ENCODE data around the gene GCGR.
"Not testable (repeated sequence)": the region's sequence is repeated elsewhere in the genome, so short reads cannot be mapped to it uniquely, and the experiment has no call there.

GCGR gene

DNA sequence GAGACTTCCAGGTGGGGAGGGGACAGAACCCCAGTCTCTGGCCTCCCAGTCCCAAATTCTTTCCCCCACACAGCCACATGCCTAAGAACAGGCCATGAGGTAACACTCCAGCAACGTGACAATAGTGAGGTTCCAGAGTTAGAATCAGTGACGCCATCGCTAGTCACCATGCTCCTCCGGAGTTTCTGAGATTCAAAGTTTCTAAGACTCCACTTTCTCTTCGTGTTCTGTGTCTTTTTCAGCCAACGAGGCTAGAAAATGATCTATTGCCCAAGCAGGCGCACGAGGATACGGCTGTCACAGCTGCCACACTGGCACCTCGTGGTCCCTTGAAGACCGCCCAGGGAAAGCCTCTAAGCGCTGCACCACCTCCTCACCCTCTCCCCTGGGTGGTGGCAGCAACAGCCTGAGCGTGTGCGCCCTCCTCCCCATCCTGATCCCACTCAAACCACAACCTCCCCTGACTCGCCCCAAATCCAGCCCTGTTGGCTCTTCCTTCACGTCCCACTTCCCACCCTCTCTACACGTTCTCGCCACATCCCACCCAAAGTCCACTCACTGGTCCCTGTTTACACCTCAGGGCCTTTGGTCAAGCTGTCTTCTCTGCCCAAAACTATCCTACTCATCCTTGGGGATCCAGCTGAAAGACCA is 28.1 kb downstream of the GCGR start:
- peak in 5 of 51 donors; percentile 6 to 49 (median 17) for DNase-seq

DNA sequence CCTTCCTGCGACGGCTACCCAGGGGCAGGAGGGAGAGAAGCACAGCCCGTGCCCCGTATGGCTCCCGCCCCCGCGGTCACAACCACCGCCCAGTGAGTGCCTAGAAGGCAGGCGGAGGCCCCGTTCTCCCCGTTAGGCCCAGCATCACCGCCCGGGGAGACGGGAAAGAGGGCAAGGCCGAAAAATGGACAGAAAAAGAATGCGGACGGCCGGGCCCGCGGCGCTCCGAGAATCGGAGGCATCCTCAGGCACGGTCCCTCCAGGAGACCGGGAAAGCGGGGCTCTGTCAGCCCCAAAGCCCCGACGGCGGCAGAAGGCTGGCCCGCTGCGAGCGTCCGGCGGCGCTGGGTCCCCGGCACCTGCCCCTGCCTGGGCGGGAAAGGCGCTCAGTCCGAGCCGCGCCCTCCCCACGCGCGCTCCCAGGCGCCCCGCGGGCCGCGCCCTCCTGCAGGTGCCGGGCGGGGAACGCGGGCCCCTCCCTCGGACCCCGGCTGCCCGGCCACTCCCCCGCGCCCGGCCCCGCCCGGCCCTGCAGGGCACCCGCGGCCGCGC is 28.7 kb downstream of the GCGR start:
- DNase-seq = peak in 7 of 51 donors; percentile 14 to 45 (median 39)

- DNase-seq = peak; percentile 33 to 95 (median 83)
Observed at GRCh38 chr17:81833160-81833920, 29.4 kb downstream of the GCGR start, which contains the start of gene MCRIP1. TSS of gene MCRIP1 (minus strand) at chr17:81833291. CDS start at chr17:81824506, 8,785 bp downstream.

- DNase-seq = no peak
Observed at GRCh38 chr17:81833921-81834830, 30.2 kb downstream of the GCGR start.

DNA sequence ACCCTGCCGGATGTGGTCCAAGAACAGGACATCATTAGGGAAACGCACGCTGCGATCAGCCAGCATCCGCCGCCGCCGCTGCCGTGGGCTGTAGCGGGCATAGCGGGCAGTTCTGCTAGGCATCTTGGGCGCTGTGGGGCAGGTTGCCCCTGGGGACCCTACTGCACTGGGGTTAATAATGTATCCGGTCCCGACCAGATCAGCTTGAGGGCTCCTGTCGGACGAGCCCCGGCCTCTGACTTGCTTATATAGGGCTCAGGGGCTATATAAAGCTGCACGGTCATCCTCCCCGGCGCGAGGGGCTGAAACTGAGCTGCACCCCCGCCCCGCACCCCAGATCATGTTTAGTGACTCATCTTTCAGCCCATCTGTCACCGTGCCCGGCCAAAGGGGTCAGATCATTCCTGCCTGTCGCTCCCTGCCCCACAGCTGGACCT is 30.9 kb downstream of the GCGR start, which contains the start of gene PPP1R27:
TSS of gene PPP1R27 (minus strand) at position 220 of the 437 bp plus-strand sequence. CDS start at position 123, 97 bp downstream.
- no peak for DNase-seq

DNA sequence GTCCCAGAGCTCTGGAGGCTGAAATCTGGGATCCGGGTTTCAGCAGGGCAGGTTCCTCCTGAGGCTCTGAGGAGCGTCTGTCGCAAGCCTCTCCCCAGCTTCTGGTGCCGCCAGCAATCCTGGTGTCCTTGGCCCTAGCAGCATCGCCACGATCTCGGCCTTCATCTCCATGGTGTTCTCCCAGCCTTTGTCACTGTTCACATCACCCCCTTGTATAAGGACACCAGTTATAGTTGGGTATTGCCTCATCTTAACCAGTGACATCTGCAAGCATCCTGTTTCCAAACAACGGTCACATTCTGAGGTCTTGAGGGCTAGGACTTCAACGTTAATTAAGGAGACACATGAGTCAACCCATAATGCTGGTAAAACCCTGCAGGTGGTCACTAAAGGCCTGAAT is 33.7 kb downstream of the GCGR start:
- no peak for DNase-seq

DNA sequence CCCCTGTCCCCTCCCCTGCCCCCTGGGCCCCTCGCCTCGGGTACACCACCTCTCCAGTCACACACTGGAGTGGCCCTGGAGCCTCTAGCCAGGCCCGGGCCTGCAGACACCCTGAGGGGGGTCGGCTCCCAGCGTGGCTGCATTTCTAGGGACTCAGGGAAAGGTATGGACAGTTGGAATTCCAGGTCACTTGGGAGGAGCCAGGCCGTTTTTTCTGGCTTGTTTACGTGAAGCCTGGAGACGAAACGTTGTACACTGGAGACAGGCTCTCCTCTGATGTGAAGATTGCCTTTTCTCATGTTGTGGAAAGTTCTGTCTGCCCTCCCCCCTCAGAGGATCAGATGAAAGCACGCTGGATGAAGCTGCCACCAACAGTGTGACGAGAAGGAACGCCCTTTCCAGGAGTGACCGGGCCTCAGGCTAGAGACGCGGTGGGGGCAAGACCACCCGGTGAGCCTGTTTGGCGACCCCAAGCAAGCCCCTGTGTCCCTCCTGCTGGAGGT is 34.9 kb downstream of the GCGR start:
- no peak for DNase-seq

DNA sequence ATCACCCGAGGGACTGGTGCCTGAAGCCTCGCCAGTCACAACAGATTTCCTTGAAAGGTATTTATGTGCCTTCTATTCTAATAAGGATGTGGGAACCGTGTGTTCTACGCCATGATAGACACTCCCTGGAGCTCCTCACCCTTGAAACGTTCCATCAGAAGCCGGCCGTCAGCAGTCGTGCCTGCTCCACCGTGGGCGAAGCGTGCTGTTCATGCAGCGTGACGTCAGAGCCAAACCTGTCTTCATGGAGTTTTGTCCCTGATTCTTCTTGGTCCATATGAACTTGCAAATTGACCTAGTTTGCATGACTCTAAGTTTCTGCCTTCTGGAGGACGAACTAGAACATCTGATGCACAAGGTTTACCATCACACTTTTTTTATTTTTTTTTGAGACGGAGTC is 35.4 kb downstream of the GCGR start:
- no peak for DNase-seq

- not testable (repeated sequence) for DNase-seq
Observed at GRCh38 chr17:81840059-81840458, 36.1 kb downstream of the GCGR start.

DNA sequence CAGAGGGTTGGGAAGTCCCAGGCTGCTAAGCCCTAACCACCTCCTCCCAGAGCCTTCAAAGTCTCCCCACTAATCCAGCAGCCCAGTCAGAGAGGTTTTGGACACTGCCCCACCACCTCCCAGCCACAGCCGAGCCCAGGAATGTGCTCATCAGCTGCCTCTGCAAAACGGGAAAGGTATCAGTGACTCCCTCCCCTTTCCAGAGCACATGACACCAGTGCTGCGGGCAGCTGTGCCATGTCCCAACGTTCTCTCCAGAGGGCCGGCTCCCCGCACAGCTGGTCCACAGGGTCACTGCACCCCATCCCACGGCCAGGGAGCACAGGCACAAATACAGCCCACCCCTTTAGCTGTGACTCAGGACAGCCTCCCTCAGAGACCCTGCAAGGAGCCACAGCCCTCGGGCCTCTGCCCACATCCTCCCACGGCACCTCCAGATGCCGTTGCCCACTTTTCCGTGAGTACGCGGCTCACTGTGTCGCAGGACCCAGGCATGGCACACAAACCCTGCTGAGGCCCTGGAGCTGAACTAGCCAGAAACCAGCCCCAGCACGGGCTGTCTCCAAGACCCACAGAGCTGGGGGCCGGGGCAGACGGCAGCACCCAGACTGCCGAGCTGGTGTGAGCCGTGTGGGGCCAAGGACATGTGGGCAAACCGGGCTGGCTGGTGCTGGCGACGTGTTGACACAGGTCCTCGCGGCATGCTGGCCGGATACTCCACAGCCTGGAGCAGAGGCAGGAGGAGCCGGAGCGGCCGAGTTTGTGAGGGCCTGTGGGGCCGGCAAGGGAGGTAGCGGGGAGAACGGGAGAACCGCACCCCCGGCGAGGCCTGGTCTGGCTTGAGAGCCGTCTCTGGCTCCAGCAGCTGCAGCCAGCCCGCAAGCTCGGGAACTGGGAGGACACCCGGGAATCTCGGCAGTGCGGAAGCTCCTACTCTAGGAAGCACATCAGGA is 37.2 kb downstream of the GCGR start:
- DNase-seq = no peak

- DNase-seq = no peak
Observed at GRCh38 chr17:81841866-81842265, 37.9 kb downstream of the GCGR start.

GRCh38 chr17:81842378-81842724 is 38.4 kb downstream of the GCGR start:
- no peak for DNase-seq

DNA sequence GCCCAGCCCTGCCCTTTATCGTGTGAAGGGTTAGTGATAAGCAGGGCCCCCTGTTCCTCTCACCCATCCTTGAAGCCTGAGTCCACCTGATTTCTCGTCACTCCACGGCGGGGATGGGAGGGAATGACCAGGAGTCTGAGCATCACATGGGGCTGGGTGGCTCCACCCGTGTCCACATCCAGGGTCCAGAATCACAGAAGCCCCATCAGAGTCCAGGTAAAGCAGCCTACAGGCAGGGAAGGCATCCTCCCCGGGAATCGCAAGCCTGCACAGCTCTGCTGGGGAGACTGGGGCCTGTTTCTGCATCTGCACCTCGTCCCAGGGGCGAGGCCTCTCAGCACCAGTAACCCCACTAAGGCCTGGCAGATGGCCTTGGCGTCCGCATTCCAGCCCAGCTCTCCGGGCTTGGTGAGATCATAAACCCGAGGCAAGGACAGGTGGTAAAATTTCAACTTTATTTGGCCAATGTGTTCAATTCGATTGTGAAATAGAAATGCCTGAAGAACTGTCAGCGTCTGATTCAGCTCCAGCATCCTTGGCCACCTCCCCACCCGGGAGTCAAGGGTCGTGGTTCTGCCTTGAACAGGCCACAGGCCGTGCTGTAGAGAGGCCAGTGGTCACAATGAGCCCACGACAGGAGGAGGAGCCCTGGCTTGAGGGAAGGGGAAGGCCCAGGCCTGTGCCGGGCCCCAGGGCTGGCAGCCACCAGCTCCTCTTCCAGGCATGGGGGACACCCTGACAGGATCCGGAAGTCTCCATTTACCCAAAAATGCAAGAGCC is 39.0 kb downstream of the GCGR start:
- no peak for DNase-seq

- no peak for DNase-seq
Observed at GRCh38 chr17:81843713-81844326, 39.9 kb downstream of the GCGR start.

DNA sequence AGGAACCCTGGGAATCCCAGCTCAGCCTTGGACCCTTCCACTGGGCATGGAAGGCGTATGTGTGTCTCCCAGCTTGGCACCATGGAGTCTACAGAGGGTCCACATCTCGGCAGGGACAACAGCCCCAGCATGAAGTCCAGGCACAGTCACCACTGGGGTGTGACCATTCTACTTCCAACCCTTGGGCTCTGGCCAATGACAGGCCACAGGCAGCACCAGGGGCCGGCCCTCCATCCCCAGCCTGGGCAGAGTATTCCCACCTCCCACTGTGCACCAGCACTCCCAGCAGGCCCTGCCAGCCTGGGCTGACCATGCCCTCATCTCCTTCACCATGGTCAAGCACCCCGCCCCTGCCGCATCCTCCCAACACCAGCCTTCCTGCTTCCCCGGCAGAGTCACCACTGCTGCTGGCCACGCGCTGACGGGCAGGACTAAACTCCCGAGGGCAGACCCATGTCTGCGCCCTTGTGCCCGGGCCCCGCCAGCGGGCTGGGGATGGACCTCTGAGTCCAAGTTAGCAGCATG is 40.4 kb downstream of the GCGR start:
- no peak for DNase-seq

DNA sequence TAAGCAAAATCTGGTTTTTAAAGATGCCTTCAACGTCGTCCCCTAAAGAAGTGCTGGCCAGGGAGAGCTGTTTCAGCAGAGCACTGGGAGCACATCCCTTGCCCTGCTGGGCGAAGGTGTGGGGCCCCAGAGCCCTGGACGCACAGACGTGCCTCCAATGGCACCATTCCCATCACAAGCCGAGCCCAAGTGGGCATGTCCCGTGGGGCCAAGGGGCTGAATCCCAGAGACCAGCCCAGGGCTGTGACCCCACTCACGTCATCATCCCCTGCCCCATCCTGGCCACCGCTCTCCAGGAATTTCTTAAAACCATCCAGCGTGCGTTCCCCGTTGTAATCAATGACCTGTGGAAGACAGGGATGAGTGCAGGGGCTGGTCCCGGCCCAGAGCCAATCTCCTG is 40.9 kb downstream of the GCGR start:
- no peak for DNase-seq

DNA sequence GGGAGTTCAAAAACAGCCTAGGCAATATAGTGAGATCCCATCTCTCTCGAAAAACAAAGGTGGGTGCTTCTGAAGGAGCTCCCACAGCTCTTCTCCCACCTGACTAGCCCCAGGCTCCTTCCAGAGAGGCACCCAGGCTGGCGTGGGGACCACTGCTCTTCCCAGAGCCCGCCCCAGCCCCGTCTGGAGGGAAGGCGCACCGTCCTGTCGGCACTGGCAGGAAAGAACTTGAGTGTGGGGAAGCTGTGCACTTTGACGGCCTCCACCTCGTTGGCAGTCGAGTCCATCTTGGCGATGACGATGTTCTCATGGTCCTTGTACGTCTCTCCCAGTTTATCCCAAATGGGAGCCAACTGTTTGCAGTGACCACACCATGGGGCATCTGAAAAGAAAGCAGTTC is 41.4 kb downstream of the GCGR start:
- no peak for DNase-seq

GRCh38 chr17:81845881-81846742 is 42.2 kb downstream of the GCGR start:
- DNase-seq = no peak

Measured in hypothalamus (tissue), 51 donors.